ENCODE data around the gene ADGRG2.

The ADGRG2 gene

DNA sequence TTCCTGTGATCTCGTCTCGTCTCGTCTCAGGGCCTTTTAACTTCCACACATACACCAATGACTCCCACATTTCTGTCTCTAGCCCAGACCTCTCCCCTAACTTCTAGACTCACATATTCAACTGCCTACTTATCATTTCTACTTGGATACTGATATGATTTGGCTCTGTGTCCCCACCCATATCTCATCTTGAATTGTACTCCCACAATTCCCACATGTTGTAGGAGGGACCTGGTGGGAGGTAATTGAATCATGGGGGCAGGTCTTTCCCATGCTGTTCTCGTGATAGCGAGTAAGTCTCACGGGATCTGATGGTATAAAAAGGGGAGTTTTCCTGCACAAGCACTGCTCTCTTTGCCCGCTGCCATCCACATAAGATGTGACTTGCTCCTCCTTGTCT lies 147.3 kb downstream of the ADGRG2 start:
- no peak for TF ChIP-seq CTCF (IDR thresholded peaks at IDR 0.05; ENCODE audit: low read depth, low read length, missing control alignments)
- no peak overlapping the region for H3K4me3 ChIP-seq (ENCODE audit: low read depth, low read length)
- DNase-seq (ENCODE audit: low read depth), result no peak

DNA sequence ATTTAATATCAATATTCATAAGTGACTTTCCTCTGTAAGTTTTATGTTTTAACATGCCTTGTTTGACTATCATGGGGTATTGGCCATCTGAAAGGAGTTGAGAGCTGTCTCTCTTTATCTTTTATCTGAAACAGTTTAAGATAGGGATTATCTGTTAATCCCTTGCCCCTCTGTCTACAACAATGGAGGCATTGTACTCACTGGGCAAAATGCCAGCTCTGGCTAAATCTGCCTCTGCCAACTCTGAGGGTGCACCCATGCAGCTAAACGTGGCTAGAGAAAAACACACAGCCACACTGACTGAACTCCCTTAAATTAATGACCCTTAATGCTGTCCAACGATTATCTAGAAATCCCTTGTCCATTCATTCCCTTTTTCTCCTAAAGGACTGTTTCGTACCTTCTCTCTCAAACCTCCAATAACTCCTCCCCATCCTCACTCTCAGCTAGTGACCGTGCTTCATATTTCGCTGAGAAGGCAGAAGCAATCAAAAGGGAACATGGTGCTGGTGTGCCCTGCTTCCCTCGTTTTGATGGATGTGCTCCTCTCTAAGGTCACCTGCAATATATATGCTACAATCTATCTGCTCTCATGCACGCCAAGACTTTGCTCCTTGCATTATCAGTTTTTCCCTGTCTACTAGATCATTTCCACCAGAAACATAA lies 148.6 kb downstream of the ADGRG2 start:
- no peak overlapping the region for H3K4me3 ChIP-seq (ENCODE audit: low read depth, low read length)
- no peak for DNase-seq (ENCODE audit: low read depth)
- TF ChIP-seq CTCF (IDR thresholded peaks at IDR 0.05; ENCODE audit: low read depth, low read length, missing control alignments), result no peak

DNA sequence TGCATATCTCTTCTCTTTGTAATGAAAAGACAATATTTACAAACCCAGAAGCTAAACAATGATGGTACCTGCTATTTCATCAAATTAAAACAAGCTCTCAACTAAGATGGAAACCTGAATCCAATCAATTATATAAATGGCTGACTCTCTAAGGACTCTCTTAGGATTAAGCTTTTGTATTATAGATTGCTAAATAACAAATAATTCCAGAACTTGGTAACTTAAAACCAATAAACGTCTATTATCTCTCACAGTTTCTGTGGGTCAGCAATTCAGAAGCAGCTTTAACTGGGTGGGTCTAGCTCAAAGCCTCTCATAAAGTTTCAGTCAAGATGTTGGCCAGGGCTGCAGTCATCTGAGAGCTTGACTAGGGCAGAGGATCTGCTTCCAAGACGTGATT lies 150.8 kb downstream of the ADGRG2 start:
- no peak for TF ChIP-seq CTCF (IDR thresholded peaks at IDR 0.05; ENCODE audit: low read depth, low read length, missing control alignments)

GRCh38 chrX:18970465-18970864 lies 151.8 kb downstream of the ADGRG2 start:
- no peak overlapping the region for H3K4me3 ChIP-seq (ENCODE audit: low read depth, low read length)
- no peak for DNase-seq (ENCODE audit: low read depth)
- TF ChIP-seq CTCF (IDR thresholded peaks at IDR 0.05; ENCODE audit: low read depth, low read length, missing control alignments), result no peak

More for the DNA sequence above, 150.8 kb downstream of the ADGRG2 start:
- H3K4me3 ChIP-seq (ENCODE audit: low read depth, low read length), result no peak overlapping the region
- no peak for DNase-seq (ENCODE audit: low read depth)

DNA sequence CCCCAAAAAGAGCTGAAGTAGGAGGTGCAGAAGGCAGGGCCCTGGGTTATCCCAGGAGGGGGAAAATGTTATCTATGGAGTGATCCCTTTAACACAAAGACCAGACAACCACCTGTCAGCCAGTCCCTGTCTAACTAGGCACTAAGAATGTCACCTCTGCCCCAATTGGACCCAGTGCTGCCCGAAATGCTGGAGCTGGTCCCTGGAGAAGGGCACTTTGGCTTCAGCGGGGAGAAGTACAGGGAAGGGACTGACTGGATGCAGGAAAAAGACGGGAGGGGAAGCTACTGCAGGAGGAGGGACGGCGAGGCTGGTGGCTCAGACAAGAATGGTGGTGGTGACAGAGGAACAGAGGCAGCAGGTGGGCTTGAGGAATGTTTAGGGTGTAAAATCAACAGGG lies 155.6 kb downstream of the ADGRG2 start:
- no peak for DNase-seq (ENCODE audit: low read depth)
- no peak overlapping the region for H3K4me3 ChIP-seq (ENCODE audit: low read depth, low read length)
- no peak for TF ChIP-seq CTCF (IDR thresholded peaks at IDR 0.05; ENCODE audit: low read depth, low read length, missing control alignments)

DNA sequence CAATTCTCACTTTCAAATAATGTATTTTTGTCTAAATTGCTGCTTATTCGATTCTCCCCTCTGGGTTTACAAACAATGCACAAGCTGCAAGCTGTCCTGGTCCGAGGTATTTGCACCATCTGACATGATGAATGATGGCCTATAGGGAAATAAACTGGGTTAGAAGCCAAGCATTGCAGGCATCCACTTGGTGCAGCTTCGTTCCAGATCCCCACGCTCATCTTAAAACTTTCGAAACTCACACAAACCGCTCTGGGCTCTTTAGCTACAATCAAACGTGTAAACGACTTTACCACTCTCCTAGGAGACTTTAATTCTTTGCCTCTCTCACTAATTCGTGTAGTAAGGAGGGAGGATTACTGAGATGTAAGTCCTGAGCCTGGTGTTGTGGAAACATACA lies 157.4 kb downstream of the ADGRG2 start:
- no peak for TF ChIP-seq CTCF (IDR thresholded peaks at IDR 0.05; ENCODE audit: low read depth, low read length, missing control alignments)
- H3K4me3 ChIP-seq (ENCODE audit: low read depth, low read length), result no peak overlapping the region
- DNase-seq (ENCODE audit: low read depth), result no peak

DNA sequence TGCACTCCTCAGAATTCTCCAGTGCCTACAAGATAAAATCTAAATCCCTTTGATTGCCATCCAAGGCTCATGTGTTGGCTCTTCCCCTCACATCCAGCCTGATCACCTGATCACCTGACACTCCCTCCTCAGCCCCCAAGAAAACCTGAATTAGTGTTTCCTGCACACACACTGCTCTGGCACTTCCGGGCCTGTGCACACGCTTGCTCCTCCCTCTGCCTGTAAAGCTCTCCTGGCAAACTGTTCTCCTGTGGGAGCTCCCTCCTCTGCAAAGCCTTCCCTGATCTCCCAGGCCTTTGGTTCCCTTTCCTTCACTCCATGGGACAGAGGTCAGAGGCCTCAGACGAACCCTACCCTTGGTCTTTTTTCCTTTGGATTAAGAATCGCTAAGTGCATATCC lies 158.2 kb downstream of the ADGRG2 start:
- no peak overlapping the region for H3K4me3 ChIP-seq (ENCODE audit: low read depth, low read length)
- DNase-seq (ENCODE audit: low read depth), result no peak
- no peak for TF ChIP-seq CTCF (IDR thresholded peaks at IDR 0.05; ENCODE audit: low read depth, low read length, missing control alignments)

Data from GM12864 (cell line).